ENCODE results near the gene MYO1D.
"Not testable (repeated sequence)": the region's sequence is repeated elsewhere in the genome, so short reads cannot be mapped to it uniquely, and the experiment has no call there.

MYO1D gene

GRCh38 chr17:32876417-32877163 is at the start of gene MYO1D:
Gene MYO1D, minus strand, starts transcription at chr17:32877124. Its CDS starts 252 bp downstream, at chr17:32876872.
- Mint-ChIP-seq H3K36me3 (peaks cover 6% of the 10 kb centered on the region), H3K9me3 (no peaks in the 10 kb centered on the region), H3K4me3 (peak within 1 kb of the TSS; percentile 86), H3K4me1 (peaks cover 23% of the 10 kb centered on the region), H3K27ac (peak within 1 kb of the TSS; percentile 77)
- DNase-seq (ENCODE audit: low spot score in 2 of 2) (peak in 1 of 2 donors; percentile 52), ATAC-seq (peak; percentile 63)

GRCh38 chr17:32926183-32926582 is 49.3 kb upstream of the MYO1D start:
- H3K4me3 Mint-ChIP-seq = no peak overlapping the region
- ATAC-seq = no peak
- H3K27ac Mint-ChIP-seq = no peak overlapping the region
- no peaks in the 10 kb centered on the region for H3K9me3 Mint-ChIP-seq
- no peaks in the 10 kb centered on the region for H3K36me3 Mint-ChIP-seq
- peak in 1 of 2 donors; percentile 39 for DNase-seq (ENCODE audit: low spot score in 2 of 2)
- no peaks in the 10 kb centered on the region for H3K4me1 Mint-ChIP-seq

GRCh38 chr17:32923905-32924304 is 47.0 kb upstream of the MYO1D start:
- not testable (repeated sequence) for H3K36me3 Mint-ChIP-seq; H3K4me1 Mint-ChIP-seq; H3K9me3 Mint-ChIP-seq; DNase-seq (ENCODE audit: low spot score in 2 of 2); ATAC-seq; H3K4me3 Mint-ChIP-seq; H3K27ac Mint-ChIP-seq

- Mint-ChIP-seq H3K9me3 (no peaks in the 10 kb centered on the region), H3K4me3 (no peak overlapping the region), H3K27ac (no peak overlapping the region), H3K36me3 (no peaks in the 10 kb centered on the region), H3K4me1 (peaks cover 20% of the 10 kb centered on the region)
- DNase-seq (ENCODE audit: low spot score in 2 of 2) (no peak), ATAC-seq (no peak)
Measured at GRCh38 chr17:32921017-32921416, 44.1 kb upstream of the MYO1D start.

GRCh38 chr17:32920293-32920692 is 43.4 kb upstream of the MYO1D start:
- Mint-ChIP-seq H3K36me3 (no peaks in the 10 kb centered on the region), H3K9me3 (no peaks in the 10 kb centered on the region), H3K4me3 (no peak overlapping the region), H3K4me1 (peaks cover 27% of the 10 kb centered on the region), H3K27ac (no peak overlapping the region)
- DNase-seq (ENCODE audit: low spot score in 2 of 2) (no peak), ATAC-seq (no peak)

- not testable (repeated sequence) for H3K36me3 Mint-ChIP-seq; DNase-seq (ENCODE audit: low spot score in 2 of 2); H3K27ac Mint-ChIP-seq; H3K4me3 Mint-ChIP-seq; ATAC-seq; H3K9me3 Mint-ChIP-seq
- H3K4me1 Mint-ChIP-seq = peaks cover 31% of the 10 kb centered on the region
Measured at GRCh38 chr17:32919876-32920275, 43.0 kb upstream of the MYO1D start.

- Mint-ChIP-seq H3K27ac (no peak overlapping the region), H3K4me3 (peak overlapping the region; percentile 1), H3K36me3 (no peaks in the 10 kb centered on the region), H3K9me3 (no peaks in the 10 kb centered on the region), H3K4me1 (peaks cover 50% of the 10 kb centered on the region)
- ATAC-seq = no peak
- no peak for DNase-seq (ENCODE audit: low spot score in 2 of 2)
Measured at GRCh38 chr17:32917842-32918241, 40.9 kb upstream of the MYO1D start.

- Mint-ChIP-seq H3K27ac (no peak overlapping the region), H3K4me3 (no peak overlapping the region), H3K9me3 (no peaks in the 10 kb centered on the region), H3K4me1 (peaks cover 50% of the 10 kb centered on the region), H3K36me3 (no peaks in the 10 kb centered on the region)
- peak; percentile 14 for ATAC-seq
- peak in 1 of 2 donors; percentile 44 for DNase-seq (ENCODE audit: low spot score in 2 of 2)
Measured at GRCh38 chr17:32917081-32917480, 40.2 kb upstream of the MYO1D start.

GRCh38 chr17:32916134-32916533 is 39.2 kb upstream of the MYO1D start:
- Mint-ChIP-seq H3K4me1 (peaks cover 50% of the 10 kb centered on the region), H3K27ac (no peak overlapping the region), H3K9me3 (no peaks in the 10 kb centered on the region), H3K4me3 (no peak overlapping the region), H3K36me3 (no peaks in the 10 kb centered on the region)
- DNase-seq (ENCODE audit: low spot score in 2 of 2) = no peak
- no peak for ATAC-seq

GRCh38 chr17:32915245-32915644 is 38.3 kb upstream of the MYO1D start:
- Mint-ChIP-seq H3K36me3 (no peaks in the 10 kb centered on the region), H3K27ac (no peak overlapping the region), H3K4me1 (peaks cover 50% of the 10 kb centered on the region), H3K4me3 (peak overlapping the region; percentile 12), H3K9me3 (no peaks in the 10 kb centered on the region)
- DNase-seq (ENCODE audit: low spot score in 2 of 2) (no peak), ATAC-seq (no peak)

GRCh38 chr17:32914181-32914580 is 37.3 kb upstream of the MYO1D start:
- no peaks in the 10 kb centered on the region for H3K36me3 Mint-ChIP-seq
- H3K4me1 Mint-ChIP-seq = peaks cover 56% of the 10 kb centered on the region
- H3K27ac Mint-ChIP-seq = peak overlapping the region; percentile 27
- no peaks in the 10 kb centered on the region for H3K9me3 Mint-ChIP-seq
- DNase-seq (ENCODE audit: low spot score in 2 of 2) (peak in 1 of 2 donors; percentile 77), ATAC-seq (peak; percentile 96)
- peak overlapping the region; percentile 25 for H3K4me3 Mint-ChIP-seq

GRCh38 chr17:32913593-32913992 is 36.7 kb upstream of the MYO1D start:
- Mint-ChIP-seq H3K9me3 (no peaks in the 10 kb centered on the region), H3K4me1 (peaks cover 56% of the 10 kb centered on the region), H3K36me3 (no peaks in the 10 kb centered on the region), H3K4me3 (peak overlapping the region; percentile 25), H3K27ac (peak overlapping the region; percentile 23)
- DNase-seq (ENCODE audit: low spot score in 2 of 2) = no peak
- no peak for ATAC-seq

- H3K4me1 Mint-ChIP-seq = peaks cover 49% of the 10 kb centered on the region
- no peaks in the 10 kb centered on the region for H3K36me3 Mint-ChIP-seq
- no peaks in the 10 kb centered on the region for H3K9me3 Mint-ChIP-seq
- H3K27ac Mint-ChIP-seq = no peak overlapping the region
- no peak overlapping the region for H3K4me3 Mint-ChIP-seq
- ATAC-seq (no peak), DNase-seq (ENCODE audit: low spot score in 2 of 2) (no peak)
Measured at GRCh38 chr17:32912218-32912897, 35.4 kb upstream of the MYO1D start.

- no peak for ATAC-seq
- no peak overlapping the region for H3K27ac Mint-ChIP-seq
- DNase-seq (ENCODE audit: low spot score in 2 of 2) = no peak
- H3K4me1 Mint-ChIP-seq = peaks cover 34% of the 10 kb centered on the region
- H3K9me3 Mint-ChIP-seq = no peaks in the 10 kb centered on the region
- H3K4me3 Mint-ChIP-seq = no peak overlapping the region
- no peaks in the 10 kb centered on the region for H3K36me3 Mint-ChIP-seq
Measured at GRCh38 chr17:32910769-32911168, 33.8 kb upstream of the MYO1D start.

GRCh38 chr17:32909787-32910369 is 33.0 kb upstream of the MYO1D start:
- H3K9me3 Mint-ChIP-seq = no peaks in the 10 kb centered on the region
- peaks cover 32% of the 10 kb centered on the region for H3K4me1 Mint-ChIP-seq
- no peaks in the 10 kb centered on the region for H3K36me3 Mint-ChIP-seq
- peak overlapping the region; percentile 1 for H3K27ac Mint-ChIP-seq
- peak; percentile 57 to 81 for DNase-seq (ENCODE audit: low spot score in 2 of 2)
- ATAC-seq = peak; percentile 56
- H3K4me3 Mint-ChIP-seq = no peak overlapping the region

- Mint-ChIP-seq H3K27ac (no peak overlapping the region), H3K4me3 (no peak overlapping the region), H3K36me3 (no peaks in the 10 kb centered on the region), H3K9me3 (no peaks in the 10 kb centered on the region), H3K4me1 (peaks cover 30% of the 10 kb centered on the region)
- ATAC-seq = no peak
- DNase-seq (ENCODE audit: low spot score in 2 of 2) = no peak
Measured at GRCh38 chr17:32907583-32907982, 30.7 kb upstream of the MYO1D start.

All from stimulated activated effector memory CD8-positive, alpha-beta T cell treated with anti-CD3 and anti-CD28 coated beads, Interleukin-12 subunit alpha, Interleukin-12 subunit beta, amount 100 ng/mL, for 72 hours (primary cell).